ENCODE results near the gene CSMD2.

Gene CSMD2

GRCh38 chr1:33725556-33726160 lies 439.4 kb downstream of the CSMD2 start:
- no peak for TF ChIP-seq CTCF (IDR thresholded peaks at IDR 0.05; ENCODE audit: control insufficient read depth, insufficient read depth, low read depth, low read length, missing control alignments)
- no peak overlapping the region for H3K4me3 ChIP-seq (ENCODE audit: control insufficient read depth, low read depth, low read length)
- no peak for DNase-seq (ENCODE audit: low read depth)

- no peak overlapping the region for H3K4me3 ChIP-seq (ENCODE audit: control insufficient read depth, low read depth, low read length)
- no peak for TF ChIP-seq CTCF (IDR thresholded peaks at IDR 0.05; ENCODE audit: control insufficient read depth, insufficient read depth, low read depth, low read length, missing control alignments)
- DNase-seq (ENCODE audit: low read depth) = no peak
These were observed 440.0 kb downstream of the CSMD2 start for GRCh38 chr1:33725037-33725436.

GRCh38 chr1:33724348-33724747 lies 440.7 kb downstream of the CSMD2 start:
- TF ChIP-seq CTCF (IDR thresholded peaks at IDR 0.05; ENCODE audit: control insufficient read depth, insufficient read depth, low read depth, low read length, missing control alignments) = peak; percentile 12
- no peak for DNase-seq (ENCODE audit: low read depth)
- H3K4me3 ChIP-seq (ENCODE audit: control insufficient read depth, low read depth, low read length) = no peak overlapping the region

- no peak overlapping the region for H3K4me3 ChIP-seq (ENCODE audit: control insufficient read depth, low read depth, low read length)
- TF ChIP-seq CTCF (IDR thresholded peaks at IDR 0.05; ENCODE audit: control insufficient read depth, insufficient read depth, low read depth, low read length, missing control alignments) = no peak
- no peak for DNase-seq (ENCODE audit: low read depth)
These were observed 441.8 kb downstream of the CSMD2 start for GRCh38 chr1:33723251-33723650.

GRCh38 chr1:33721301-33721815 lies 443.7 kb downstream of the CSMD2 start:
- TF ChIP-seq CTCF (IDR thresholded peaks at IDR 0.05; ENCODE audit: control insufficient read depth, insufficient read depth, low read depth, low read length, missing control alignments) = no peak
- no peak for DNase-seq (ENCODE audit: low read depth)
- H3K4me3 ChIP-seq (ENCODE audit: control insufficient read depth, low read depth, low read length) = no peak overlapping the region

- peak; percentile 29 for DNase-seq (ENCODE audit: low read depth)
- no peak overlapping the region for H3K4me3 ChIP-seq (ENCODE audit: control insufficient read depth, low read depth, low read length)
- TF ChIP-seq CTCF (IDR thresholded peaks at IDR 0.05; ENCODE audit: control insufficient read depth, insufficient read depth, low read depth, low read length, missing control alignments) = no peak
These were observed 445.0 kb downstream of the CSMD2 start for GRCh38 chr1:33719771-33720670.
